CD4-positive, alpha-beta T cell treated with Interleukin-10 for 1 hour (primary cell): ENCODE measurements around the gene GALNT11.
"Not testable (repeated sequence)": the region's sequence is repeated elsewhere in the genome, so short reads cannot be mapped to it uniquely, and the experiment has no call there.

Source experiments
- DNase-seq: peaks from one replicate; pipeline ENCODE4 v3.0.0-alpha.2; 2020

Gene GALNT11

GRCh38 chr7:152076940-152077933, 51.8 kb downstream of the GALNT11 start:
- no peak for DNase-seq

DNA sequence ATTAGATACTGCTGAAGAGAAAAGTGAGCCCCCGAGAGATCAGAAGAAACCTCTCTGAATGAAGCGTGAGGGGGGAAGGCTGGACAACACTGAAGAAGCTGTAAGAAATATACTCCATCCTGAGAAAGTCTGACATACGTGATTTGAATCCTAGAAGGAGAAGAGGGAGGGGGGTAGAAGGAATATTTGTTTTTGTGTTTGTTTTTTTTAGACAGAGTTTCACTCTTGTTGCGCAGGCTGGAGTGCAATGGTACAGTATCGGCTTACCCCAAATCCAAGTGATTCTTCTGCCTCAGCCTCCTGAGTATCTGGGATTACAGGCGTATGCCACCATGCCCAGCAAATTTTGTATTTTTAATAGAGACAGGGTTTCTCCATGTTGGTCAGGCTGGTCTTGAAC, 52.6 kb downstream of the GALNT11 start:
- no peak for DNase-seq

- DNase-seq, result no peak
Measured at GRCh38 chr7:152078786-152079185, 53.3 kb downstream of the GALNT11 start.

GRCh38 chr7:152081088-152081487, 55.6 kb downstream of the GALNT11 start:
- DNase-seq, result no peak

GRCh38 chr7:152082073-152082721, 56.7 kb downstream of the GALNT11 start:
- DNase-seq, result not testable (repeated sequence)

- no peak for DNase-seq
Measured at GRCh38 chr7:152085131-152085530, 59.7 kb downstream of the GALNT11 start.

- DNase-seq, result no peak
Measured at GRCh38 chr7:152086513-152086912, 61.0 kb downstream of the GALNT11 start.

GRCh38 chr7:152089183-152089582, 63.7 kb downstream of the GALNT11 start:
- DNase-seq, result no peak

- no peak for DNase-seq
Measured at GRCh38 chr7:152090747-152091146, 65.3 kb downstream of the GALNT11 start.

DNA sequence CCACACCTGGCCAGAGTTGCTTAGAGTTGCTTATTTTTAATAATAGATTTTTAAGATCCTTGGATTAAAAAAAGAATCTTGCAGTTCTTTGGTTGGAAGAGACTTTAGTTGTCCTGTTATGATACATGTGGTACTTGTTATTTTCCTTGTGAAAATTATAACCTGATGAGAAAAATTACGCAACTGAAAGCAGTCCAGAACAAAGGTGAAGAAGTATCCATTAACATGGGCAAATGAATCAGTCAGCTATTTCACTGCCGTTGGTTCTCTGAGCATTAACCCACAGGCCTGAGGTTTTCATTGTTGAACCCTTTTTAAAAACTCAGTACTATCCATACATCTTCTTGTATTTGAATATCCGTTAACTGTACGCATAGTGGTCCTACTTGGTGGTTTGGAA, 68.2 kb downstream of the GALNT11 start:
- DNase-seq, result no peak

- no peak for DNase-seq
Measured at GRCh38 chr7:152095771-152096170, 70.3 kb downstream of the GALNT11 start.

- no peak for DNase-seq
Measured at GRCh38 chr7:152097330-152097729, 71.9 kb downstream of the GALNT11 start.

GRCh38 chr7:152103066-152103465, 77.6 kb downstream of the GALNT11 start:
- no peak for DNase-seq

- DNase-seq, result no peak
Measured at GRCh38 chr7:152103691-152104090, 78.2 kb downstream of the GALNT11 start.

GRCh38 chr7:152105205-152105604, 79.7 kb downstream of the GALNT11 start:
- DNase-seq, result no peak

- no peak for DNase-seq
Measured at GRCh38 chr7:152106990-152107389, 81.5 kb downstream of the GALNT11 start.

- DNase-seq, result no peak
Measured at GRCh38 chr7:152107945-152108344, 82.5 kb downstream of the GALNT11 start.

DNA sequence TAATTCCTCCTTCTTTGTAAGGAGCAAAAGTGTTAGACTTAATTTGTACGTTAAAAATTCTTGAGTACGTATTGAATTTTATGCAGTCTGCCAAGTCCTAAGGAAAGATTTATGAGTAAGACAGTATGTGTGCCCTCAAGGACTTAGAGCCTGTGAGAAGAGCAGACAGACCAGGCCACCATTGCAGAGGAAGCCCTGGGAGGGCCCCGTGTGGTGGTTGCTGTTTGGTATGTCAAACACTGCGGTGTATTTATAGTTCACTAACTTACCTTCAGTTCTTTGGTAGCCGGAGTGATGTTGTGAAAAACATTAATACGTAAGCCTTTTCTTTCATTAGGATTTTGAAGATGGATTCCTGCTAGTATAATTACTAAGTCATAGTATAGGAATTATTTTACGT, 82.9 kb downstream of the GALNT11 start:
- DNase-seq, result no peak

DNA sequence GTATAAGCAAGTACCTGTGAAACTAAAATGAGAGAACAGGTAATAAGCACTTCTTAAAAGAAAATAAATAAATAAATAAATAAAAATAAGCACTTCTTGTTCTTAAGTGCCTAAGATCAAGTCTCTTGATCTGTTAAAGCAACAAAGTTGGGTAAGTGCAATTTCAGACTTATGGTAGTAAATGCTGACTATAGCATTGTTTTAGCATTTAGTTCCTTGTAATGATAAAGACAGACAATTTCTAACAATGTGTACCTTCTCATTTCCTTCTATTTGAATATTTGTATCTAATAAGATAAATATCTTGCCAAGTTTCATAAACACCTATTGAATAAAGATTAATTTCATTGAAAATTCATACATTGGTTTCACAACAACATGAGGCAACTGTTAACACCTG, 87.4 kb downstream of the GALNT11 start:
- no peak for DNase-seq

DNA sequence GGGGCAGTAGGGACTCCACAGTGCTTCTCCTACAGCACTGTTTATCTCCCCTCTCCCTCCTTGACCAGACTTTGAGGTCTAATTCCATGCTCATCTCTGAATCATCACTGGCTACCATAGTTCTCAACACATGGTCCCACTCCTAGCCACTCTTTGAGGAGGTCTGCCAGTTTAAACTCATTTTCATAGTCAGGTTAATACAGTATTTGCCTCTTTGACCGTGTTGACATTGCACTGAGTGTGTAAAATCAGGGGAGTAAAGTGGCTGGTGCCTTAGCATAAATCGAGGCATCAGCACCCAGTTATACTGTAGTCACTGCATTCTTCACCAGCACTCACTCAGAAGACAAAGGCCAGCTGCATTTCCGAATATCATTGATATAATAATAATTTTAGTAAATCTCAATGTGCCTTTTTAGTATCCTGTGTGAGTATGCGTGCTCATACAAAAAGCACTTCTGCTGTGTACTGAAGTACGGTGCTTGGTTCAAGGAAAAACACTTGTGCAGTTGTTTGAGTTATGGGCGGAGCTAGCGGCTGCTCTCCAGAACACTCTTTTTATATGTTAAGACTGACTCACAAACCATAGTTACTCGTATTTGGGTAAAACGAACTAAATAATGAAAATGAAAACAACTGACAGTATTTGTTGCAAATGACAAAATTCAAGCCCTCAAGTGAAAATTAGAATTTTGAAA, 89.7 kb downstream of the GALNT11 start:
- no peak for DNase-seq

DNA sequence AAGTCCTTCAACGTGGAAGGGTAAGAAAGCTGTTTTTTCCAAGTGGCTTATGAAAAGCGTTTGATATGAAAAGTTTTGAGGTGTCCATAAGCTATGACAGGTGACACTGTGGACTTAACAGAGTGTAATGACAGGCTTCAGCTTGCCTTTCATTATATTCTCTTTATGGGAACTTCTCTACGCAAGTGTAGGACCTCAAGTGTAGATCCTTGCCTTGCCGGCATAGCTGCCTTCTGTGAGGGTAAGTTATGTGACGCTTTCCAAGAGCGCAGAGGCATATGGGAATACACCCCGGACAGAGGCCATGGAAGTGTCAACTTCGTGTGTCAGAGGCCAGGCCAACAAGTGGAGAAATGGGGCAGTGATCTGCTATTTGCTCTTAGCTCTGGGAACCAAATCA, 91.9 kb downstream of the GALNT11 start:
- no peak for DNase-seq

GRCh38 chr7:152120210-152120609, 94.7 kb downstream of the GALNT11 start:
- DNase-seq, result no peak

DNA sequence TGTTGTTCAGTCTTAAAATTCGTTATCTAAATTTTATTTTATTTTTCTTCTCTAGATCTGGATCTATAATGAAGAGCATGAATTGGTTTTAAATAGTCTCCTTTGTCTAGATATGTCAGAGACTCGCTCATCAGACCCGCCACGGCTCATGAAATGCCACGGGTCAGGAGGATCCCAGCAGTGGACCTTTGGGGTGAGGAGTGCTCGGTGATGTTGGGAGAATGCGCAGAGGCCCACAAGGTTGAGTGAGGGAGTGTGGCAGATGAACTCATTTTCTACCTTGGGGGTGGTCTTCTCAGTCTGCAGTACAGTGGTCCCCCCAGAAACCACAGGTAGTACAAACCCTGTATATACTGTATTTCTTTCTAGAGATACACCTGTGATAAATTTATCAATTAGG, 95.3 kb downstream of the GALNT11 start:
- DNase-seq, result no peak

- DNase-seq, result no peak
Measured at GRCh38 chr7:152121432-152121831, 96.0 kb downstream of the GALNT11 start.
